A673 (cell line): Measurements from ENCODE around the gene USP15. TPM values are rescaled to one million over a fixed set of nuclear protein-coding genes. Genes with fewer than 3 reads are reported as not detected.

Source experiments
- BruUV-seq: library from RNA; stranded (reverse); fragments of 400-500 nt; replicated peaks from 2 replicates; lab custom pipeline; 2021; lab: Mats Ljungman, UMichigan
- CTCF ChIA-PET: fragments of 300-600 bp; sonication (Branson Sonifier 250); formaldehyde crosslinking; loops from one replicate; lab custom pipeline; 2022; ENCODE audit warnings: antibody characterized with exemption; lab: Charles Lee
- POLR2A ChIA-PET: fragments of 300-600 bp; sonication (Branson Sonifier 250); formaldehyde crosslinking; loops from one replicate; lab custom pipeline; 2022; ENCODE audit warnings: antibody characterized with exemption; ENCODE audit not compliant: low non-redundant PET; lab: Charles Lee
- DNase-seq: peaks from one replicate; pipeline ENCODE4 v3.0.0-alpha.2; 2015; ENCODE audit warnings: low spot score
- H3K27ac ChIP-seq: fragments of 200-600 bp; sonication (generic); 2 replicates; pipeline ENCODE4 v1.5.1; 2016; ENCODE audit warnings: mixed run types, low read depth, mild to moderate bottlenecking, mixed read lengths, antibody characterized with exemption, low read length; ENCODE audit not compliant: poor library complexity, severe bottlenecking
- H3K27me3 ChIP-seq: fragments of 200-600 bp; sonication (generic); replicated peaks from 2 replicates; pipeline ENCODE4 v1.6.1; 2017; ENCODE audit warnings: mixed run types, low read depth, mild to moderate bottlenecking, mixed read lengths, antibody characterized with exemption, low read length; ENCODE audit not compliant: insufficient read depth, poor library complexity
- H3K36me3 ChIP-seq: fragments of 200-600 bp; sonication (generic); 2 replicates; pipeline ENCODE4 v1.6.1; 2016; ENCODE audit warnings: mixed run types, mild to moderate bottlenecking, mixed read lengths, antibody characterized with exemption, low read length; ENCODE audit not compliant: insufficient read depth, poor library complexity, severe bottlenecking
- H3K4me1 ChIP-seq: fragments of 200-600 bp; sonication (generic); 2 replicates; pipeline ENCODE4 v1.6.1; 2017; ENCODE audit warnings: mixed run types, mild to moderate bottlenecking, mixed read lengths, antibody characterized with exemption, low read length; ENCODE audit not compliant: insufficient read depth, poor library complexity, severe bottlenecking
- H3K4me3 ChIP-seq: fragments of 200-600 bp; sonication (generic); 2 replicates; pipeline ENCODE4 v1.5.1; 2016; ENCODE audit warnings: low read depth, mixed run types, mild to moderate bottlenecking, mixed read lengths, low read length; ENCODE audit not compliant: poor library complexity, severe bottlenecking
- H3K9me3 ChIP-seq: fragments of 200-600 bp; sonication (generic); 2 replicates; pipeline ENCODE4 v1.6.1; 2016; ENCODE audit warnings: mixed run types, low read depth, mild to moderate bottlenecking, mixed read lengths, antibody characterized with exemption, low read length; ENCODE audit not compliant: poor library complexity, severe bottlenecking
- CTCF ChIP-seq: fragments of 300-800, 200-600 bp; sonication (generic); conservative IDR thresholded peaks from 2 replicates; pipeline ENCODE4 v1.5.1; 2017; ENCODE audit warnings: low read depth, mild to moderate bottlenecking, antibody characterized with exemption, low read length, moderate library complexity, mixed read lengths
- EZH2 ChIP-seq: fragments of 200-600 bp; sonication (generic); IDR thresholded peaks from 2 replicates; pipeline ENCODE4 v1.6.1; 2017; ENCODE audit warnings: borderline replicate concordance, low read depth, mild to moderate bottlenecking, mixed read lengths, antibody characterized with exemption, low read length; ENCODE audit not compliant: poor library complexity, severe bottlenecking
- intact Hi-C: fragments of 100-400 bp; cut with micrococcal nuclease; formaldehyde crosslinking; loops from one replicate; pipeline ENCODE4 v1.10.0; 2022; ENCODE audit not compliant: unreplicated experiment
- total RNA-seq: library from RNA; stranded (reverse); gene quantifications from 2 replicates; pipeline ENCODE4 v1.2.3, GENCODE V29; 2021

The USP15 gene
- total RNA-seq, 1 experiment from 2014 or later: 61.7 TPM

- intact Hi-C loops: loop anchor here (10.0 kb wide), 1 partner anchor 528 kb away; no protein-coding TSS in a partner anchor
- no TSS peak for BruUV-seq
- Histone ChIP-seq H3K9me3 (no peaks in the 10 kb centered on the region), H3K27ac (no peak overlapping the region), H3K36me3 (no peaks in the 10 kb centered on the region), H3K4me1 (peaks cover 15% of the 10 kb centered on the region), H3K4me3 (no peak overlapping the region), H3K27me3 (no peaks in the 10 kb centered on the region)
- CTCF ChIA-PET: no interaction called here
- POLR2A ChIA-PET: no interaction called here
- TF ChIP-seq CTCF (no peak), EZH2 (no peak)
- DNase-seq: no peak
Measured at GRCh38 chr12:62267026-62267425, 6.8 kb downstream of the USP15 start.

DNA sequence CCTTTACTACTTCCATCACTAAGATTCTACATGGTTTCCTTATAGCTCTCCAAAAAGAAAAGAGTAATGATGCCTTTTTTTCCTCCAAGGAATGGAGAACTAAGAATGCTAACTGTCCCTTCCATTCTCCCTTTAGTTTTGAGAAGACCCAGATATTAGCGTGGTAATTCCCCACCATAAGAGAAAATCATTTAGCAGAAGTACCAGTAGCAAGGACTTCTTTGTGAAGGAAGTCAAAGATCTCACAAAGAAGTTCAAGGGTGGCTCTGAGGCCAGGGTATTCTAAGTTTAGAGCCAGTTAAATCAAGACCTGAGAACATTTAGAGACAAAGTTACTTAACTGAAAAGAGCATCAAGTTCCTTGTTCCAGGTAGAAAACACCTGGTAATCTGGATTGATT lies 7.3 kb downstream of the USP15 start:
- CTCF ChIA-PET: no interaction called here
- no TSS peak for BruUV-seq
- Histone ChIP-seq H3K27ac (no peak overlapping the region), H3K27me3 (no peaks in the 10 kb centered on the region), H3K9me3 (no peaks in the 10 kb centered on the region), H3K36me3 (no peaks in the 10 kb centered on the region), H3K4me3 (no peak overlapping the region), H3K4me1 (peaks cover 10% of the 10 kb centered on the region)
- intact Hi-C loops: loop anchor here (10.0 kb wide), 1 partner anchor 527 kb away; no protein-coding TSS in a partner anchor
- TF ChIP-seq CTCF: no peak
- TF ChIP-seq EZH2: no peak
- POLR2A ChIA-PET: no interaction called here
- no peak for DNase-seq

- no peak for DNase-seq
- TF ChIP-seq CTCF (no peak), EZH2 (no peak)
- POLR2A ChIA-PET: no interaction called here
Measured at GRCh38 chr12:62268956-62269355, 8.8 kb downstream of the USP15 start.

More at GRCh38 chr12:62268956-62269355, 8.8 kb downstream of the USP15 start:
- CTCF ChIA-PET: no interaction called here
- Histone ChIP-seq H3K4me3 (no peak overlapping the region), H3K27me3 (no peaks in the 10 kb centered on the region), H3K4me1 (peaks cover 6% of the 10 kb centered on the region), H3K27ac (no peak overlapping the region), H3K9me3 (no peaks in the 10 kb centered on the region), H3K36me3 (no peaks in the 10 kb centered on the region)
- no TSS peak for BruUV-seq
- intact Hi-C loops: loop anchor here (10.0 kb wide), 1 partner anchor 526 kb away; no protein-coding TSS in a partner anchor
